Endothelial cell of umbilical vein (primary cell): ENCODE results near the gene CBX3. TPM values are rescaled to one million over a fixed set of nuclear protein-coding genes. Genes with fewer than 3 reads are reported as not detected.

Experiments
- BruUV-seq: library from RNA; stranded (reverse); fragments of 400-500 nt; replicated peaks from 2 replicates; lab custom pipeline; 2021; lab: Mats Ljungman, UMichigan
- CTCF ChIA-PET: fragments of 300-600, 350-600 bp; sonication (Branson Sonifier 250); formaldehyde crosslinking; loops from one replicate; lab custom pipeline; 2021; ENCODE audit warnings: antibody characterized with exemption, inconsistent platforms; lab: Charles Lee
- POLR2A ChIA-PET: fragments of 300-600, 350-600 bp; sonication (Branson Sonifier 250); formaldehyde crosslinking; loops from one replicate; lab custom pipeline; 2021; ENCODE audit warnings: antibody characterized with exemption, inconsistent platforms; lab: Charles Lee
- DNase-seq: peaks from one replicate; pipeline ENCODE4 v3.0.0-alpha.2; 2011; ENCODE audit warnings: low read depth, low spot score
- FAIRE-seq: peaks from 2 replicates; lab custom pipeline; 2011; peaks lifted over from hg19 to GRCh38; lab: Jason Lieb, UNC
- H2AFZ ChIP-seq: 2 replicates; pipeline ENCODE4 v1.6.0; 2012; ENCODE audit warnings: low read depth, low read length, control low read depth, inconsistent platforms
- H3K27ac ChIP-seq: 2 replicates; pipeline ENCODE4 v1.5.1; 2011; ENCODE audit warnings: low read depth, mild to moderate bottlenecking, control low read depth, low read length, moderate library complexity; ENCODE audit not compliant: insufficient read depth
- H3K27me3 ChIP-seq, 2 experiments: 2 replicates each; pipeline versions ENCODE4 v1.6.0 to v1.6.1; 2011; ENCODE audit warnings: low read length in 2 of 2, mixed read lengths in 1 of 2; ENCODE audit not compliant: control insufficient read depth in 2 of 2, insufficient read depth in 2 of 2
- H3K36me3 ChIP-seq, 2 experiments: 2 replicates in 1 of 2; 3 replicates in 1 of 2; pipeline ENCODE4 v1.5.1; 2011; ENCODE audit warnings: low read length in 2 of 2, mild to moderate bottlenecking in 1 of 2, moderate library complexity in 1 of 2; ENCODE audit not compliant: control insufficient read depth in 2 of 2, insufficient read depth in 2 of 2; ENCODE audit errors: extremely low read depth in 1 of 2
- H3K4me1 ChIP-seq: 3 replicates; pipeline ENCODE4 v1.5.1; 2011; ENCODE audit warnings: mild to moderate bottlenecking, low read length; ENCODE audit not compliant: control insufficient read depth, insufficient read depth; ENCODE audit errors: extremely low read depth
- H3K4me2 ChIP-seq: 2 replicates; pipeline ENCODE4 v1.6.1; 2011; ENCODE audit warnings: low read length, control low read depth, mixed read lengths; ENCODE audit not compliant: insufficient read depth
- H3K4me3 ChIP-seq, 3 experiments: fragments of 200-600 bp in 1 of 3; sonication (generic), shearing (Covaris generic) in 1 of 3; replicated peaks in 1 of 3; 2 replicates each; pipeline ENCODE4 v1.5.1; 2011 to 2016; ENCODE audit warnings: control low read depth in 3 of 3, low read length in 3 of 3, mild to moderate bottlenecking in 2 of 3, inconsistent platforms in 1 of 3, low read depth in 1 of 3, moderate library complexity in 1 of 3; ENCODE audit not compliant: insufficient read depth in 1 of 3
- H3K79me2 ChIP-seq: 2 replicates; pipeline ENCODE4 v1.6.0; 2012; ENCODE audit warnings: low read length, inconsistent platforms; ENCODE audit not compliant: control insufficient read depth, insufficient read depth
- H3K9ac ChIP-seq: replicated peaks from 2 replicates; pipeline ENCODE3; 2011; ENCODE audit warnings: low read length, control low read depth; ENCODE audit not compliant: insufficient read depth; ENCODE audit errors: extremely low read depth
- H3K9me1 ChIP-seq: replicated peaks from 3 replicates; pipeline ENCODE4 v1.6.0; 2011; ENCODE audit warnings: mild to moderate bottlenecking, low read length; ENCODE audit not compliant: control insufficient read depth, insufficient read depth; ENCODE audit errors: extremely low read depth
- H3K9me3 ChIP-seq: replicated peaks from 2 replicates; pipeline ENCODE4 v1.5.1; 2012; ENCODE audit warnings: low read length, inconsistent platforms; ENCODE audit not compliant: control insufficient read depth, insufficient read depth
- H4K20me1 ChIP-seq: replicated peaks from 2 replicates; pipeline ENCODE3; 2011; ENCODE audit warnings: mild to moderate bottlenecking, low read length; ENCODE audit not compliant: control insufficient read depth, insufficient read depth; ENCODE audit errors: extremely low read depth
- CTCF ChIP-seq, 2 donors: IDR thresholded peaks; 1 replicate in 1 of 2; 2 replicates in 1 of 2; pipeline ENCODE4 v1.5.1; 2011; ENCODE audit warnings: low read length in 2 of 2, mild to moderate bottlenecking in 2 of 2, moderate library complexity in 2 of 2, control low read depth in 1 of 2, inconsistent platforms in 1 of 2, low read depth in 1 of 2; ENCODE audit not compliant: insufficient read depth in 1 of 2; ENCODE audit errors: extremely low read depth in 1 of 2
- EZH2 ChIP-seq: IDR thresholded peaks from 2 replicates; pipeline ENCODE4 v1.6.1; 2012; ENCODE audit warnings: borderline replicate concordance, low read depth, mild to moderate bottlenecking, moderate library complexity, low read length, inconsistent platforms; ENCODE audit not compliant: severe bottlenecking
- FOS ChIP-seq: IDR thresholded peaks from 2 replicates; pipeline ENCODE4 v1.6.1; 2011; ENCODE audit warnings: mild to moderate bottlenecking, low read length, moderate library complexity, borderline replicate concordance; ENCODE audit not compliant: insufficient read depth
- GATA2 ChIP-seq: IDR thresholded peaks from 2 replicates; pipeline ENCODE4 v1.7.0; 2011; ENCODE audit warnings: low read depth, mild to moderate bottlenecking, moderate library complexity, mixed read lengths, low read length; ENCODE audit not compliant: insufficient read length, insufficient read depth
- JUN ChIP-seq: IDR thresholded peaks from 2 replicates; pipeline ENCODE4 v1.6.1; 2011; ENCODE audit warnings: borderline replicate concordance, low read depth; ENCODE audit not compliant: insufficient read length, insufficient read depth
- MAX ChIP-seq: IDR thresholded peaks from 2 replicates; pipeline ENCODE4 v1.6.1; 2011; ENCODE audit not compliant: insufficient read depth, insufficient read length
- MYC ChIP-seq: IDR thresholded peaks from one replicate; pipeline ENCODE4 v1.6.1; 2011; ENCODE audit warnings: mild to moderate bottlenecking, low read depth, low read length
- POLR2A ChIP-seq: IDR thresholded peaks from 2 replicates; pipeline ENCODE4 v1.6.1; 2012; ENCODE audit warnings: low read depth, mild to moderate bottlenecking, control low read depth, low read length
- POLR2AphosphoS5 ChIP-seq: IDR thresholded peaks from 2 replicates; pipeline ENCODE4 v1.6.1; 2012; ENCODE audit warnings: low read depth, mild to moderate bottlenecking, control low read depth, low read length, moderate library complexity; ENCODE audit not compliant: insufficient read depth
- dilution Hi-C: fragments of 300-500 bp; cut with MboI; formaldehyde crosslinking; loops from one replicate; pipeline ENCODE4 v1.15.0; 2019; ENCODE audit warnings: low sequenced_read_pairs; ENCODE audit not compliant: extremely low pct_ligation_motif_present
- intact Hi-C: fragments of 100-400 bp; cut with micrococcal nuclease; formaldehyde crosslinking; loops from one replicate; pipeline ENCODE4 v1.10.0; 2022
- polyA plus RNA-seq, 4 experiments: library from polyadenylated mRNA; depleted of rRNA in 3 of 4; stranded (reverse) in 3 of 4; unstranded in 1 of 4; fragments of >200 nt; gene quantifications; 2 replicates each; pipeline versions ENCODE4 v1.2.1 to v1.2.3, GENCODE V29; 2011 to 2012; ENCODE audit warnings: missing spikeins in 1 of 4
- total RNA-seq: library from RNA; stranded (reverse); gene quantifications from 2 replicates; pipeline ENCODE4 v1.2.3, GENCODE V29; 2021

The CBX3 gene
- total and polyA plus RNA-seq, 2 donors (not counting 3 experiments of a cell fraction or from before 2014, with no cell fraction given) = 47.5 to 200 TPM

GRCh38 chr7:26200038-26200443, 1.5 kb upstream of the CBX3 start:
- H3K9me1 ChIP-seq = no peaks in the 10 kb centered on the region
- H3K36me3 ChIP-seq = peaks cover 4 to 25% of the 10 kb centered on the region in 2 experiments
- no peak for TF ChIP-seq MAX
- no peak for TF ChIP-seq POLR2AphosphoS5
- TF ChIP-seq FOS = no peak
- no peak for TF ChIP-seq EZH2
- no peak for TF ChIP-seq JUN
- TF ChIP-seq MYC = no peak
- no peak for TF ChIP-seq GATA2
- TF ChIP-seq CTCF (IDR thresholded peaks at IDR 0.05; ENCODE audit: extremely low read depth in 1 of 2, insufficient read depth in 1 of 2, low read depth in 1 of 2, low read length in 2 of 2) = no peak
- TF ChIP-seq POLR2A = no peak
- H3K9me3 ChIP-seq = no peaks in the 10 kb centered on the region
- TSS peak; percentile 23 for BruUV-seq
- CTCF ChIA-PET = interaction anchor here (0.6 to 4.4 kb wide), 10 partner anchors 11 to 468 kb away, joined by 3 to 98 read pairs (median 8); partner anchors contain the start of gene NFE2L3
- peaks cover 41% of the 10 kb centered on the region for H3K4me1 ChIP-seq
- H2AFZ ChIP-seq = no peak overlapping the region
- H3K4me2 ChIP-seq = no peak overlapping the region
- POLR2A ChIA-PET = interaction anchor here (0.7 to 1.2 kb wide), 13 partner anchors 9 to 977 kb away, joined by 3 to 10 read pairs (median 4); partner anchors contain the start of genes HOXA7 and NFE2L3
- intact Hi-C loops = loop anchor here (1.0 to 10.0 kb wide), 8 partner anchors 46 to 1407 kb away; partner anchors contain the start of gene SKAP2
- DNase-seq (peak; percentile 69), FAIRE-seq (no peak)
- dilution Hi-C loops = no loop called here
- H3K4me3 ChIP-seq = peak overlapping the region; percentile 98 to 100 (median 98)
- H4K20me1 ChIP-seq = peaks cover 42% of the 10 kb centered on the region
- peak overlapping the region; percentile 97 for H3K27ac ChIP-seq
- H3K27me3 ChIP-seq = no peaks in the 10 kb centered on the region
- H3K79me2 ChIP-seq = peaks cover 89% of the 10 kb centered on the region
- peak overlapping the region; percentile 100 for H3K9ac ChIP-seq
